Endometrium (tissue), 2 donors: ENCODE results near the gene SBNO2.

Experiments used
- FAIRE-seq: peaks from 2 replicates; lab custom pipeline; 2012; peaks lifted over from hg19 to GRCh38; lab: Jason Lieb, UNC
- donor health status: control.
- donor health status: control.

The SBNO2 gene

DNA sequence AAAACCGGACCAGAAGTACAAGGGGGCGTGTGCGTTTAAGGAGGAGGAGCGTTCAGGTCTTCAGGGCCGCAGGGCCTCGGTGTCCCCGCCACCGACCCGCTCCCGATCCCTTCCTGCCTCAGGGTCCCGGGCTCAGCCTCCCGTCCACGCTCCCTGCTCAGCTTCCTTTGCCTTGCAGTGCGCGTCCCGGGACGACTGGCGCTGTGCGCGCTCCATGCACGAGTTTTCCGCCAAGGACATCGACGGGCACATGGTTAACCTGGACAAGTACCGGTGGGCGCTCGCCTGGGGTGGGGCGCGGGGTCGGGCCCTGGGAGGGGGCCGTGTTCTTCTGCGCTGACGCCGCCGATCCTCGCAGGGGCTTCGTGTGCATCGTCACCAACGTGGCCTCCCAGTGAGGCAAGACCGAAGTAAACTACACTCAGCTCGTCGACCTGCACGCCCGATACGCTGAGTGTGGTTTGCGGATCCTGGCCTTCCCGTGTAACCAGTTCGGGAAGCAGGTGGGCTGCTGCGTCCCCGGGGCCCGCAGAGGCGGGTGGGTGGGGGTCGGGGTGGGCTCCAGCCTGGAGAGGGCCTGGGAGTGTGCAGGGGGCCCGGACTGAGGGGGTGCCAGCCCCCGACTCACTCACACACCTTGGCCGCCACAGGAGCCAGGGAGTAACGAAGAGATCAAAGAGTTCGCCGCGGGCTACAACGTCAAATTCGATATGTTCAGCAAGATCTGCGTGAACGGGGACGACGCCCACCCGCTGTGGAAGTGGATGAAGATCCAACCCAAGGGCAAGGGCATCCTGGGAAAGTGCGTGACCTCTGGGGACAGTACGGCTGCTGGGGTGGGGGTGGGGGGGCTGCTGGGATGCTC, 68.8 kb downstream of the SBNO2 start:
- FAIRE-seq, result no peak

DNA sequence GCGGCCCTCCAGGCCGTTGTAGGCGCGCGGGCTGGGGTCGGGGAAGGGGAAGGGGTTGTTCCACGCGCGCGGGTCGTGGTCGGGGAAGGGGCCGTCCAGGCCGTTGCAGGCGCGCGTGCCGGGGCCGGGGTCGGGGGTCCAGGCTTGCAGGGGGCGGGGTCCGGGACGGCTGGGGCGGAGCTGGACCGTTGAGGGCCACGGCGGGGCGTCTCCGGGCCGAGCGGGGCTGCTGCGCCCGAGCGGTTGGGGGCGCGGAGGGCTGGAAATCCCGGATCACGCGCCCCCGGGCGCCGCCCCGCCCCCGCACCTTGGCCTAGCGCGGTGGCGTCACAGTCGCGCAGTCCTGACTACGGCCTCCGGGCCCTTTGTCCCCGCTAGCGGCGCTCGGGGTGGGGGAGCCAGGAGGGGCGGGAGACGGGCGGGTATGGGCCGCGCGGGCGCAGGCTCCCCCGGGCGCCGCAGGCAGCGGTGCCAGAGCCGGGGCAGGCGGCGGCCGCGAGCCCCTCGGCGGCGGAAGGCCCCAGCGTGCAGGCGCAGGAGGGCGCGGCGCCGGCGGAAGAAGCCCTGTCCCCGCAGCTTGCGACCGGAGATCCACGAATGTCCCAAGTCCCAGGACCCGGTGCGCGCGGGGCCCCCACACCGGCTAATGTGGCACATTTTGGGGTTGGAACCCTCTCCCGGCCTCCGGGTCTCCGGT, 69.6 kb downstream of the SBNO2 start:
- FAIRE-seq, result no peak

DNA sequence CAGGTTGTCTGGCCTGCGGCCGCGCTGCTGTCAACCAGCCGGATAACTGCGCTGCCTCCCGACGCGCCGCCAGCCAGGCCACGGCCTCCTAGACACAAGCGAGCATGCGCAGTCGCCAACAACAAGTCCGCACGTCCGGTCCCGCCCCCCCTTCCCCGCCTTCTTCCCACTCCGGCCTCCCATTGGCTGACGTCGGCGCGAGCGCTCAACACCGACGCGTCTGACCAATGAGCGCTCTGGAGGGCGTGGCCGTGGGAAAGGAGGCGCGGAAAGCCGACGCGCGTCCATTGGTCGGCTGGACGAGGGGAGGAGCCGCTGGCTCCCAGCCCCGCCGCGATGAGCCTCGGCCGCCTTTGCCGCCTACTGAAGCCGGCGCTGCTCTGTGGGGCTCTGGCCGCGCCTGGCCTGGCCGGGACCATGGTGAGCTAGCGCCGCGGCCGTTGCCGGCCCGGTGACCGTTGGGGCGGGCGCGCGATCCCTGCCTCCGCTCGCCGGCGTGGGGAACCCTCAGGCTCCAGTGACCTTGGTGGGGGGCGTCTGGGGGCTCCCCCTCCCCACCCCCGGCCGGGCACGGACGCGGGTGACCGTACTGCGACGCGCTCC, 70.3 kb downstream of the SBNO2 start, which contains the start of gene GPX4:
Gene GPX4 (plus strand): TSS at position 287 of the 603 bp plus-strand sequence. CDS start 50 bp downstream, at position 337.
- FAIRE-seq, result peak; percentile 96

DNA sequence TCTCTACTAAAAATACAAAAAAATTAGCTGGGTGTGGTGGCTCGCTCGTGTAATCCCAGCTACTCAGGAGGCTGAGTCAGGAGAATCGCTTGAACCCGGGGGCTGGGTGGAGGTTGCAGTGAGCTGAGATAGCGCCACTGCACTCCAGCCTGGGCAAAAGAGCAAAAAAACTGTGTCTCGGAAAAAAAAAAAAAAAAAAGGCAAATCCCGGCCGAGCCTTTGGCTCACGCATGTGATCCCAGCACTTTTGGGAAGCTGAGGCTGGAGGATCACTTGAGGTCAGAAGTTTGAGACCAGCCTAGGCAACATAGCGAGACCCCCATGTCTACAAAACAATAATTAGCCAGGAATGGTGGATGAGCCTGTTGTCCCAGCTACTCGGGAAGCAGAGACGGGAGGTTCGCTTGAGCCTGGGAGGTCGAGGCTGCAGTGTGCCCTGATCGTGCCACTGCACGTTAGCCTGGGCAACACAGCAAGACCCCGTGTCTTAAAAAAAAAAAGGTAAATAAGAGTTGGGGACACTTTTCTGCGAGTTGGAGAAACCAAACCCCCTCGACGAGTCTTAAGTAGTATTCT, 70.8 kb downstream of the SBNO2 start:
- no peak for FAIRE-seq

DNA sequence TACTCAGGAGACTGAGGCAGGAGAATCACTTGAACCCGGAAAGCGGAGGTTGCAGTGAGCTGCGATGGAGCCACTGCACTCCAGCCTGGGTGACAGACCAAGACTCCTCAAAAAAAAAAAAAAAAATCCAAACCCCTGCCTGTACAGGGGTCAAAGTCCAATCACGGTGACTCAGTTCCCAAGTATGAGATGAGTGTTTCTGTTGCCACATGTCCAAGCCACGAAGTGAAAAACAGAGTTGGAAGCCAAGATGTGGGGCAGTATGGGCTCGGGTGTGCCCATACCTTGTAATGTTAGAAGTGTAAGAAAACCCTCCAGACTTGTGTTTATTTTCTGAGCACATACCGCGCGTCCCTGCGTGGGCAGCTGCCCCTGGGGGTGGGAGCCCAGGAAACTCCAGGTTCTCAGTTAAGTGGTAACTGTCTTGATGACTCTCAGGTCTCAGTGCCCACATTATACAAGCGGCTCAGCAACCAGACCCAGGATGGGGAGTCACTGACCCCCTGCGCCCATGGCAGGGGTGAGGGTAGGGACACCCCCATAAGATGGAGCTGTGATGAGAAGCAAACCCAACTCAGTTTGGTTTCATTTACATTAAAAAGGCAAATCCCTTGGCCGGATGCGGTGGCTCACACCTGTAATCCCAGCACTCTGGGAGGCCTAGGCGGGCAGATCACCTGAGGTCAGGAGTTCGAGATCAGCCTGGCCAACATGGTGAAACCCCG, 71.5 kb downstream of the SBNO2 start:
- FAIRE-seq, result no peak

DNA sequence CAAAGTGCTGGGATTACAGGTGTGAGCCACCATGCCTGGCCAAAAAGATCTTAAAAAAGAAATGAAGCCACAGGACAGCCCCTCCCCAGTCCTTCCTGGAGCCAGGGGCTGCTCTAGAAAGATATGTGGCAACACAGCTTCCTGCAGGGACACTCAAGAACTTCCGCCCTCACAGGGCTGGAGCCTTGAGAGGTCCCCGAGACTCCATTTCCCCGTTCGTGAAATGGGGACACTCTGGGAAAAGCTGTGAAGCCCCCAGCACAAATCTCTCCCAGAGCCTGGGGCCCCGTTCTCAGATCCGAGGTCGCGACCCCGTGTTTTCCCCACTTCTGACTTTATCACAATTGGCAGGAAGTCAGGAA, 72.8 kb downstream of the SBNO2 start:
- no peak for FAIRE-seq

DNA sequence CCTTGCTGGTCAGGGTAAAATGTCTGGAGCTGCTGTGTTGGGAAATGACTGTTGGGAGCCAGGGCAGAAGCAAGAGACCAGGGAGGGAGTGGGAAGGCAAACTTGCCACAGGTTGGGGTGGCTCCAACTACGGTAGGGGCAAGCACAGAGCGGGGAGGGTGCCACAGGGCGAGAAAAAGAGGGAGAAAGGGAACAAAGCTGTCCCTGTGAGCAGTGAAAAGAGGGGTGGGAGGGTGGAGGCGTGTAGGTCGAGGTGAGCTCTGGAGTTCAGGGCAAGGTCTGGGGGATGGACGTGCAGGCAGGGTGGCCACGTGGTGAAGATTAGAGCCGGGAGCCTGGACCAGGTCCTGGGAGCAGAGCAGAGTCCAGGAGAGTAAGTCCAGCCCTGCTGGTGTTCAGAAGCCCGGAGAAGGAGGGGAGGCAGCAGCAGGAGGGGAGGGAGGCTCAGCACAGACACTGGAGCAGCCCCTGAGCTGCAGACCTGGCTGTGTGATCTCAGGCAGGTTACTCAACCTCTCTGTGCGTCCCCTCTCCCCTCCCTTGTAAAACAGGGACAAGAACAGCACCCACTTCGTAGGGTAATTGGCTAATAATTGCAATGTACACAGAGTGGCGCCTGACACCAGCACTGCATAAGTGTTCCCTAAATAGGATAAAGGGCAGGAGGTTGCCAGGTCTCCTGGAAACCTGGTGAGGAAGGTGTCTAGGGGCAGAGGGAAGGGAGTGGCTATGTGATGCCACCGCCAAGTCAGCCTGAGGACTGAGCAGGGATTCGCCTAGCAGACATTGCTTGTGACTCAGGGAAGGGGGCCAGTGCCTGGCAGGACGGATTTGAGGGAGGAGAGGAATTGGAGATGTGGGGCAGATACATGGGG, 75.7 kb downstream of the SBNO2 start:
- FAIRE-seq, result no peak

DNA sequence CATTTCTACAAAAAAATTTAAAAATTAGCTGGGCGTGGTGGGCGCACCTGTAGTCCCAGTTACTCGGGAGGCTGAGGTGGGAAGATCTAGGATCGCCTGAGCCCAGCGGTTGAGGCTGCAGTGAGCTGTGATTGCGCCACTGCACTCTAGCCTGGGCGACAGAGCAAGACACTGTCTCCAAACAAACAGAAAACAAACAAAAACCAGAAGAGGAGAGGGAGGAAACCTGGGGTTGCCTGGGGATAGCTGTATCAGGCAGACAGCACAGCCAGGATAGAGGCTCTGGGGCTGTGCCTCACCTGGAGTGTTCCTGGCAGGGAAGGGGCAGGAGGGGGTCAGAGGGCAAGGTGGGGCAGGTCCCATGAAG, 76.3 kb downstream of the SBNO2 start:
- no peak for FAIRE-seq

DNA sequence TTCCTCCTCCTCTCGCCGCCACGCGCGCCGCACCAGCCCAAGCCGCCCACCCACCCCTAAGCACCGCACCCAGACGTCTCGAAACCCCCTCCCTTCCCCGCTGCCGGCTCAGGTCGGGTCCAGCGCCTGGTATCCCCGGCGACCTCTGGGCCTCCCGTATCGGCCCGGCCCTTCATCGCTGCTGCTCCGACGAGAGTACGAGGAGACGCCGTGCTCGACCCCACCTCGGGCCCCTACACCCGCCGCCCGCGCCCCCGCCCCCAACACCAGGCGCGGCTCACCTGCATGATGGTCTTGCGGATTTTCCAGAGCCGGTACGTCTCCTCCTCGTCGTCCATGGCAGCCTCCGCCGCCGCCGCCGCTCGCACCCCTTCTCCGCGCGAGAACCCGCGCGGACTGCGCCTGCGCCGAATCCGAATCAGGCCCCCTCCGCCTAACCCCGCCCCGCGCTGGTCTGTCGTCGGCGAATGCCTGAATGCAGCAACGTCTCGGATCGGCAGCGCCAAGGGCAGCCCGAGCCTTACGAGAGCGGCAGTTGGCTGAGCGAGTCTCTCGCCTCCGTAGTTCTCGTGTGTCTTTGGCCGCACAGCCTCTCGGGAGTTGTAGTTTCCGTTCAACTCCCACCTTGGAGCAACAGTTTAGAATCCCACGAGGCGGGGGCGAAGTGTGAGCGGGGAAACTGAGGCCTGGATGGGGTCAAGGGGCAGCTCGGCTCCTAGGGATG, 78.9 kb downstream of the SBNO2 start, which contains the start of gene POLR2E:
Gene POLR2E (minus strand): TSS at position 398 of the 724 bp plus-strand sequence. CDS start 60 bp downstream, at position 338.
- peak; percentile 93 for FAIRE-seq

DNA sequence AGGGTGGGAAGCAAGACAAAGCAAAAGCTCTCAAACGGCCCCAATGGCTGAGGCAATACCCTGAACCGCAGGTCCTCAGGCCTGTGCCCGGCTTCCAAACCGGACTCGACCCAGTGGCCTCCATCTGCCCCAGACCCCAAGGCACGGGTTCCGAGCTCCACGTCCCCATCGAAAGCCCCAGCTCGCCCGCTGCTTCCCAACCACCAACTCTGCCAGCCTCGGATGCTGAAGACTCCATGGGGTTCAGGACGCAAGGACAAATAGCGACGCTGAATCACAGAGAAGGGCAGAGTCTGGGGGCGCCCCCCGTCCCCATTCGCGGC, 79.5 kb downstream of the SBNO2 start:
- FAIRE-seq, result no peak

DNA sequence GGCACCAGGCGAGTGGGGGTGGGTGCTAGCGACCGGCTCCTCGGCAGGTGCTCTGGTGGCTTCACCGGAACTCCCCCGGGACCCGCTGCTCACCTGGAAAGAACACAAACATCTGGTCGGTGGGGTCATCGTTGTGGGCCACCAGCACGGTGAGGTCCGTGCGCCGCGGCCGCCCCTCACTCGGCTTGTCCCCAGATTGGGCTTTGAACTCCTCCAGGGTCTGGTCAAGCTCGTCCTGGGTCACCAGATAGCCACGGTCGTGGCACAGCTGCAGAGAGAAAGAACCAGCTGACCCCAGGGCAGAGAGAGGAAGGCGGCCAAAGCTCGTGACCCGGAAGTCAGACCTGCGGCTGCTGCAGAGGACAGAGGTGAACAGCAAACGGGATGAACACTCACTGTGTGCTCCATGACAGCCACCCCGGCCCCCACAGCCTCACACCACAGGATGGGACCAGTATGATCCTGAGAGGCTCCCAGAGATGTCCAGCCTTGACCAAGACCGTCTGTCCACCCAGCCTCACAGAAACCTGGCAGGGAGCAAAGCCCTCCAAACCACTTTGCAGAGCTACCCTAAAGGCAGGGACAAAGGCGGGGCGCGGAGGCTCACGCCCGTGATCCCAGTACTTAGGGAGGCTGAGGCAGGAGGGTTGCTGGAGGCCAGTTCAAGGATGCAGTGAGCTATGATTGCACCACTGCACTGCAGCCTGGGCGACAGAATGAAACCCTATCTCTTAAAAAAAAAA, 80.1 kb downstream of the SBNO2 start:
- FAIRE-seq, result no peak

DNA sequence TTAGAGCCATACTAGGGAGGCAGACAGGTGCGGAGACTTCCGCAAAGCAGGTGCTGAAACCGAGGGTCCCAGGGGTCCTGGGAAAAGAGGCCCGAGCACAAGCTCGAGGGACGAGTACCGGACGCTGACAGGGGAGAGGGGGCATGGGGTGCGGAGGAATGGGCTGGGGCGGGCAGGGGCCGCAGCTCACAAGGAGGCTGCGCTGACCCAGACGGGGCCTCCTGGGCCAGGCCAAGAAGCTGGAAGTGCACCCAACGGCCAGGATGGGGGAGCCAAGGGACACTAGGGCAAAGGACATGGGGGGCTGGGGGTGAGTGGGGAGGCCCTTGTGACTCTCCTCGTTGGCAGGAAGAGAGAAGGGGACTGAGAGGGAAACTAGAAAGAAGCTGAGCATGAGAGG, 80.7 kb downstream of the SBNO2 start:
- no peak for FAIRE-seq

DNA sequence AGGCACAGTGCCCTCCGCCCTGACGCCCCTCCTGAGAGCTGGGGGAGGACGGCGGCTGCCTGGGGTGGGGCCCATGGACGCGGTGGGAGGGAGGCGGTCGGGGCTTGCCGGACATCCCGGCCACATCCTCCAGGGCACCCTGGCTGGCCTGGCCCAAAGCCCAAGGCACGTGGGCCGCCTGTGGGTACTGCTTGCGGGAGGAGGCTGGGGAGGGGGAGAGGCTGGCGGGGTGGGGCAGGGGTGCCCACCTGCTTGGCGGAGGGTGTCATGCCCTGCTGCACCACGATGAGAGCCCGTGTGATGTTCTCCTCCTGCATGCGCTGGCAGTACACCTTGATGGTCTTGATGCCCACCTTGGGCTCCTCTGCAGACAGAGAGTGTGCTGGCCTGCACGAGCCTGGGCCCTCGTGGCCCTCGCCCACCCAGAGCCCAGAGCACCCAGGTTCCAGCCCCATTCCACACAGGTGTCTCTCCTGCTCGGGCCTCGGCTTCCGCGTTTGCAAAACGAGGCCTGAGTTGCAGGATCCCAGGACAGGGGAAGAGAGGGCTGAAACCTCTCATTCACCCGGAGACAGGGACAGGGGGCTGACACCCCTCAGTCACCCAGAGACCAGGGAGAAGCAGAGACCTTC, 82.4 kb downstream of the SBNO2 start:
- no peak for FAIRE-seq

DNA sequence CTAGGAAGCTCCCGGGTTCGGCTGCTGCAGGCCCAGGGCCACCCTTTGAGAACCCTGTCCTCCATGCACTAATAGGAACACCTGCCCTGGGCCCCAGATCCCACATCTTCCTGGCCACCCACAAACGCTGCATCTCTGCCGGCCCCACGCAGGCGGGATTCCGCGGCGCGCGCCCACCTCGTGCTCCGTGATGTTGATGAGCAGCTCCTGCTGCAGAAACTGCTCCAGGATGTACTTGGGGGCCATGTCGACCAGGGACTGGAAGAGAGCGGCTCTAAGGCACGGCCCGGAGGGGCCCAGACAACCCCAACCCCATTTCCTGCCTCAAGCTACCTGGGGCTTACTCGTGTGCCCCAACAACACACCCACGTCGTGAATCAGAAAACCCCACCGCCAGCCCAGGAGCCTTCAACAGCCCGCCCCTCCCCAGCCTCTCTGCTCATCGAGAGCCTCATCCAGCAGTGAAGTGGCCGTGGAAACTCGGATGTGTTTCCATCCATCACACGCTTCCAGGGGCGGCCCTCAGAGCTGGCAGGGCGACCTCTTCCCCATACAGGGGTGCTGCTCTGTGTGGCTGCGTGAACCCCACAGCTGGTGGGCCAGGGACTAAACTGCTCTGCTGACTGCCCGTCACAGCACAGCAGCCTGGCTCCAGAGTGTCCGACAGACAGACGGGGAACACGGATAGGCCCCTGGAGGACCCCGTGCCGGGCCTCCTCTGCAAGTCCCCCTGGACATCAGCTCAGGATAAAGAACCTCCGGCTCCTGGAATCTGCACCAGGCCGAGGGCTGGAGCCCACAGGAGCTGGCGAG, 83.1 kb downstream of the SBNO2 start:
- no peak for FAIRE-seq

DNA sequence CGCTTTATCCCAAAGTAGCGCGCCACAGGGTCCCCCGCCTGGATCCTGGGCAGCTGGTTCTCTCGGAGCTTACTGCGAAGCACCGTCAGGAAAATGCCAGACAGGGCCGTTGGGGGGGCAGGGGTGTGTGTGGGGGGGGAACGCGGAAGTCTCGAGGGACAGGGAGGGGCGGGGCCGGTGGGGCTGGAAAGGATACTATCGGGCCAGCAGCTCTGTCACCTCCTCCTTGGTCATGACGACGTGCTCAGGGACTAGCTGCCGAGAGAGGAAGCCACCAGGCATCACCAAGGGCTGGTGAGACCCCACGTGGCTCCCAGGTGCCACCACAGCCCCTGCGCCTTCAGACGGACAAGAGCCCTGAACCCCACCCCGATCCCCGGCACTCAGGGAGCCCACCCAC, 84.2 kb downstream of the SBNO2 start:
- FAIRE-seq, result no peak

DNA sequence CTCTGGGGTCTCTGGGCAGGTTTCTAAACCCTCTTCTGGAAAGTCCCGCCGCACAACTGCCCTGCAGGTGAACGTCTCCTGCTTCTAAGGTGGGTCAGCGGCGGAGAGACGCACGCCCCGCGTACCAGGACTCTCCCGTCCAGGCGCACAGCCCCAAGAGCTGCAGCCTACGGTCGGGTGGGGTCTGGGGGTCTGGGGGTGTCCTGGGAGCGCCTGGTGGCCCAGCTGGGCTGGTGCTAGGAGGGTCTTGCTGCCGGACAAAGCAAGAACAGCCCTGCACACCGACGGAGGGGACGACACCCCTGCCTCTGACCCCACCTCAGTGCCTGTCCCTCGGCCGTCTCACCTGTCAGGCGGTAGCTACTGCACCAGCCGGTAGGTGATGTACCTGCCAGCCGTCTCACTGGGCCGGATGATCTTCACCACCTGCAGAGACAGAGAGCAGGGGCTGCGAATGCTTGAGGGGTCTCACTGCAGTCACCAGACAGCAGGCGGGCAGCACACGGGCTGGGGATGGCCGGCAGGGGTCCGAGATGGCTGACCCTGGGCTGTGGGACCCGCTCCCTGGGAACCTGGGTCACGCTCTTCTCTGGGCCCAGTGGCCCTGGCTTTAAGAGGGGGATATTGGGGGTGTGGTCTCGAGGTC, 84.8 kb downstream of the SBNO2 start:
- FAIRE-seq, result no peak

DNA sequence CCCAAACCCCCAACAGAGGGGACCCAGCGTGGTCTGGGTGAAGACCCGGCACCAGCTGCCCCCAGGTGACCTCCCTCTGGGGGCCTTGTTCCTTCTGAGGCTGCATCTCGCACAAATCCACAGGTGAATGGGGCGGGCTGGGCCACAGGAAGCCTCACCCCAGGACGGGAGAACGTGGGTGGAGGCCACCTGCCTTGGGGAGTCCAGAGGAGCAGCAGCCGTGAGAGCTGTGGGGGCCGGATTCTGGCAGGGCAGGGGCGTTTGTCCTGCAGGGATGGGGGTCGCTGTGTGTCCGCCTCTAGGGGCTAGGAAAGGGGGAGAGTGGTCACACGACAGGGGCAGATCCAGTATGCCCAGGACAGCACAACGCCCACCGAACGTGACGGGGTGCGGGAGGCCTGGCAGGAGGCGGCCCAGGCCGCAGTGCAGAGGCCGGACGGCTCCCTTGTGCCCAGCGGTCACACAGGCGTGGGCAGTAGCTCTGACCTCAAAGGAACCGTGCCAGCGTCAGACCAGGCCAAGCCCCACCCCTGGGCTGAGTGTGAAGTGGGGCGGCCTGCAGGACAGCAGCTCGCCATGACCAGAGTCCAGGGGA, 85.6 kb downstream of the SBNO2 start:
- FAIRE-seq, result no peak
